ENCODE measurements around the gene GALC.

Gene GALC

DNA sequence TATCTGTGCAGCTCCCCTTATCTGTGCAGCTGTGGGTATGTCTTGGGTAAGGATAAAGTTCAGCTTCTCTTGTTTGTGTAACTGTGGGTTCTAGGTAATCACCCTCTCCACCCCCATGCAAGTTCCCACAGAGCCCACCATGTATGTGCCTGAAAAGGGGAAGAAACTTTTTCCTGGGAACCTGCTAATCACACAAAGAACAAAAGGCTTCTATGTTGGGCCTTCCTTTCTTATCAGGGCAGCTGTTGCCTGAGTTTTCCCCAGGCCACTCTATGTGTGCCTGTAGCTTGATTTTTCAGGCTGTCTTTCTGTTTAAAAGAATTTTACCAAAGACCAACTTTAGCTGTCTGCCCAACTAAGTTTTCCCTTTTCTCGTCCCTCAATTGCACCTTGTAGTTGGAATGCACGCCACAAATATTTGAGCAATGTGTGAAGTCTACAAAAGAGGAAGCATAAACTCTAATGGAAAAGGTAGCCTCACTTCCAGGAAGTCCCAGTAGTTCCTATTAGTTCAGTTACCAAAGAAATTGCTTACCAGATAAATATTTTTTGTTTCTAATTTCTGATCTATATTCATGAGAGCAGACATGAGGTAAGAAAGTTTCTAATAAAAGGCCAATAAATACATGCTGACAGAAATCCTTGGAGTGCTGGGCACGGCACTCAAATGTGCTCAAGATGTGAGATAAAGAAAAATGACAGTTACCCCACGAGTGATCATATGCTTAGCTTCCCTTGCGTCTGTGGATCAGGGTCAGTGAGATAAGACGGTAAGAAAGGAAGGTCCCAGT is 2.7 kb upstream of the GALC start:
- H3K9me3 ChIP-seq (ENCODE audit: insufficient read depth, low read length, severe bottlenecking) = no peaks in the 10 kb centered on the region
- no peaks in the 10 kb centered on the region for H4K20me1 ChIP-seq (ENCODE audit: insufficient read depth, low read length)
- H3K79me2 ChIP-seq (ENCODE audit: insufficient read depth, low read length) = no peaks in the 10 kb centered on the region
- H3K9ac ChIP-seq (ENCODE audit: low read depth, low read length) = peak overlapping the region; percentile 27
- no peak overlapping the region for H3K4me3 ChIP-seq (ENCODE audit: low read depth in 1 of 2, low read length in 2 of 2)
- ATAC-seq (ENCODE audit: insufficient read depth, low read depth) (peak; percentile 65), DNase-seq (no peak)
- H2AFZ ChIP-seq (ENCODE audit: low read depth, low read length) = peak overlapping the region; percentile 66
- no peaks in the 10 kb centered on the region for H3K36me3 ChIP-seq (ENCODE audit: insufficient read depth, low read length)
- H3K4me1 ChIP-seq (ENCODE audit: insufficient read depth, low read length) = peaks cover 28% of the 10 kb centered on the region
- TF ChIP-seq CTCF (IDR thresholded peaks at IDR 0.05; ENCODE audit: borderline replicate concordance, extremely low read depth, low read length, poor library complexity, severe bottlenecking) = no peak
- TF ChIP-seq EZH2 (IDR thresholded peaks at IDR 0.05; ENCODE audit: borderline replicate concordance, low read depth, low read length, severe bottlenecking) = no peak
- no peaks in the 10 kb centered on the region for H3K27me3 ChIP-seq (ENCODE audit: insufficient read depth, low read length, poor library complexity)
- H3K27ac ChIP-seq (ENCODE audit: low read length) = peak overlapping the region; percentile 67
- peak overlapping the region; percentile 5; the same call in 1 of the 2 replicates for H3K4me2 ChIP-seq (ENCODE audit: insufficient read depth, low read length)

DNA sequence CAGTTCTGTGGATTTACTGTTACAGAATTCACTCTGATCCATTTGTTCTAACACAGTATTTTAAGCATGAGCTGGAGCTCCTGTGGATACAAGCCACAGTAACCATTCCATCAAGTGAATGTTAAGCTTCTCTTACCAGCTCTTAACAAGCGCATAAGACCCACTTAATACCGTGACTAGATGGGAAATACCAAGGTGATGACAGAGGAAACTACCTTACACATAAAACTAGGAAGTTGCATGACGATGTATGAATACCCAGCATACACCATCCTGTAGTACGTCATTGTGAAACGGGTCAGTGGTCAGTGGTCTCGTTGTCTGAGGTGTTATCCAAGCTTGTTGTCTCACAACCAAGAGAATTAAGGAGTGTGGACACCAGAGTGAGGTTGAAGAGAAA is 2.0 kb upstream of the GALC start:
- Histone ChIP-seq H3K4me2 (ENCODE audit: insufficient read depth, low read length) (no peak overlapping the region), H3K4me3 (ENCODE audit: low read depth in 1 of 2, low read length in 2 of 2) (no peak overlapping the region), H3K9ac (ENCODE audit: low read depth, low read length) (no peak overlapping the region), H3K79me2 (ENCODE audit: insufficient read depth, low read length) (no peaks in the 10 kb centered on the region), H2AFZ (ENCODE audit: low read depth, low read length) (no peak overlapping the region), H3K27ac (ENCODE audit: low read length) (peak overlapping the region; percentile 67), H3K36me3 (ENCODE audit: insufficient read depth, low read length) (no peaks in the 10 kb centered on the region), H3K27me3 (ENCODE audit: insufficient read depth, low read length, poor library complexity) (no peaks in the 10 kb centered on the region), H4K20me1 (ENCODE audit: insufficient read depth, low read length) (no peaks in the 10 kb centered on the region), H3K4me1 (ENCODE audit: insufficient read depth, low read length) (peaks cover 28% of the 10 kb centered on the region), H3K9me3 (ENCODE audit: insufficient read depth, low read length, severe bottlenecking) (no peaks in the 10 kb centered on the region)
- TF ChIP-seq EZH2 (IDR thresholded peaks at IDR 0.05; ENCODE audit: borderline replicate concordance, low read depth, low read length, severe bottlenecking) = no peak
- TF ChIP-seq CTCF (IDR thresholded peaks at IDR 0.05; ENCODE audit: borderline replicate concordance, extremely low read depth, low read length, poor library complexity, severe bottlenecking) = no peak
- ATAC-seq (ENCODE audit: insufficient read depth, low read depth) (peak; percentile 13; the same call in 1 of the 3 replicates), DNase-seq (no peak)

DNA sequence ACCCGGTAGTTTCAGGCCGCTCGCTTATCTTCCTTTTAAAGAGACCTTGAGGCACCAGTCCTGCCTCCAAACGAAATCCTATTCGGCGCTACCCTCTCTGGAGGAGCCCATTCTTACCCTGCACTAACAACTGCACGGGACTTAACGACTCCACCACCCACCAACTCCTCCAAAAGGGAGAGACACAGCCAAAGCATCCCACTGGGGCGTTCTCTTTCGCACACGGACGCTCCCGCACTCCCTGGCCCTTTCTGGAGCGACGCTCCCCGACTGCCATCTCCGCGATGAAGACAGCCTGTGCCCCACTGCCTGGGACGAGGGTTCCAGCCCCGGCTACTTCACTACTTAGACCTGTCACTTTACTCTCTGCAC is 650 bp downstream of the GALC start:
- H3K9ac ChIP-seq (ENCODE audit: low read depth, low read length) = no peak overlapping the region
- H3K79me2 ChIP-seq (ENCODE audit: insufficient read depth, low read length) = no peaks in the 10 kb centered on the region
- no peak overlapping the region for H3K27ac ChIP-seq (ENCODE audit: low read length)
- H4K20me1 ChIP-seq (ENCODE audit: insufficient read depth, low read length) = no peaks in the 10 kb centered on the region
- no peak overlapping the region for H3K4me2 ChIP-seq (ENCODE audit: insufficient read depth, low read length)
- no peaks in the 10 kb centered on the region for H3K36me3 ChIP-seq (ENCODE audit: insufficient read depth, low read length)
- no peaks in the 10 kb centered on the region for H3K27me3 ChIP-seq (ENCODE audit: insufficient read depth, low read length, poor library complexity)
- ATAC-seq (ENCODE audit: insufficient read depth, low read depth) (no peak), DNase-seq (no peak)
- H2AFZ ChIP-seq (ENCODE audit: low read depth, low read length) = no peak overlapping the region
- H3K4me1 ChIP-seq (ENCODE audit: insufficient read depth, low read length) = peaks cover 28% of the 10 kb centered on the region
- H3K9me3 ChIP-seq (ENCODE audit: insufficient read depth, low read length, severe bottlenecking) = no peaks in the 10 kb centered on the region
- no peak overlapping the region for H3K4me3 ChIP-seq (ENCODE audit: low read depth in 1 of 2, low read length in 2 of 2)
- TF ChIP-seq EZH2 (IDR thresholded peaks at IDR 0.05; ENCODE audit: borderline replicate concordance, low read depth, low read length, severe bottlenecking) (no peak), CTCF (IDR thresholded peaks at IDR 0.05; ENCODE audit: borderline replicate concordance, extremely low read depth, low read length, poor library complexity, severe bottlenecking) (no peak)

All from DND-41 (cell line).